Uterus (tissue), 2 donors: ENCODE results near the gene ACSS2.

Experiments used
- POLR2A ChIP-seq, 2 donors: fragments of 450-650 bp; IDR thresholded peaks; one replicate each; pipeline ENCODE4 v1.6.1; 2016; ENCODE audit warnings: antibody characterized with exemption in 2 of 2, mild to moderate bottlenecking in 1 of 2, moderate library complexity in 1 of 2
- TF ChIP-seq, protein P1 (sequence below), 4 experiments: fragments of 200-600 bp in 2 of 4; fragments of 450-650 bp in 2 of 4; sonication (generic) in 2 of 4; IDR thresholded peaks; one replicate each; pipeline ENCODE4 v1.5.1; 2016 to 2019; ENCODE audit warnings: antibody characterized with exemption in 4 of 4, mild to moderate bottlenecking in 2 of 4, moderate library complexity in 1 of 4

DNA sequence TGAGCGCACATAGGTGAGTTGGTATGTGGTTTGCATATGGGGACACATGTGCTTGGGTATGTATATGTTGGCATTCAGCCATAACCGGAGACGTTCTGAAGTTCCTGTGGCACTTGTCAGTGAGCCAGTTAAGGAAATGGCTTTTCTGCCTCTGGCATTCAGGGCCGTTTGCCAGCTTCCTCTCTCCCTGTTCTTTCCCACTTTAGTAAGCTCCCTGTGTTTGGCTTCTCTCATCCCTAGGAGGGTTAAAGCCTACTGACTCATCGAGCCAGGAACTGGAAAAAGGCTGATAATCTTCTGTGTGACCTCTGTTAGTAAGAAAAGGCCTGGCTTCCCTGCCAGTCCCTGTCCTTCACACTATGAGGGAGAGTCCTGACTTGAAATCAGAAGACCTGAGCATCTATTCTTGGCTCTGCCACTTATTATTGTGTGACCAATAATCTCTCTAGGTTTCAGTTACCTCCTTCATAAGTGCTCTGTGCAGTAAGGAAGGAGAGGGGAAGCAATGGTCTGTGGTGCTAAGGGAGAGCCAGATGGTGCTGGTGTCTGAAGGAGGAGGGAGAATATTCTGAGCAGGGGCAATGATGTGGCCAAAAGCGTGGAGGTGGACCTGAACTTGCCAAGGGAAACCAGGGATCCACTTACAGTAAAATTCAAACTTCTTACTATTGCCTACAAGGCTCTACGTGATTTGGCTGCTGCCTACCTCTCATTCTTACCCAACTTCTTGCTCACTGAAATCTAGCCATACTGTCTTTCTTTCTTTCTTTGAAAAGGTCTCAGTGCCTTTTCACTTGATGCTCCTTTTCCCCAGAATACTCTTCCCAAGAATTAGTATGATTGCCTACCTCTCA lies 31.4 kb downstream of the ACSS2 start:
- TF ChIP-seq, protein P1, sequence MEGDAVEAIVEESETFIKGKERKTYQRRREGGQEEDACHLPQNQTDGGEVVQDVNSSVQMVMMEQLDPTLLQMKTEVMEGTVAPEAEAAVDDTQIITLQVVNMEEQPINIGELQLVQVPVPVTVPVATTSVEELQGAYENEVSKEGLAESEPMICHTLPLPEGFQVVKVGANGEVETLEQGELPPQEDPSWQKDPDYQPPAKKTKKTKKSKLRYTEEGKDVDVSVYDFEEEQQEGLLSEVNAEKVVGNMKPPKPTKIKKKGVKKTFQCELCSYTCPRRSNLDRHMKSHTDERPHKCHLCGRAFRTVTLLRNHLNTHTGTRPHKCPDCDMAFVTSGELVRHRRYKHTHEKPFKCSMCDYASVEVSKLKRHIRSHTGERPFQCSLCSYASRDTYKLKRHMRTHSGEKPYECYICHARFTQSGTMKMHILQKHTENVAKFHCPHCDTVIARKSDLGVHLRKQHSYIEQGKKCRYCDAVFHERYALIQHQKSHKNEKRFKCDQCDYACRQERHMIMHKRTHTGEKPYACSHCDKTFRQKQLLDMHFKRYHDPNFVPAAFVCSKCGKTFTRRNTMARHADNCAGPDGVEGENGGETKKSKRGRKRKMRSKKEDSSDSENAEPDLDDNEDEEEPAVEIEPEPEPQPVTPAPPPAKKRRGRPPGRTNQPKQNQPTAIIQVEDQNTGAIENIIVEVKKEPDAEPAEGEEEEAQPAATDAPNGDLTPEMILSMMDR (IDR thresholded peaks at IDR 0.05), result no peak
- no peak for TF ChIP-seq POLR2A (IDR thresholded peaks at IDR 0.05)
